ENCODE measurements around the gene RNU6-9.

DNA sequence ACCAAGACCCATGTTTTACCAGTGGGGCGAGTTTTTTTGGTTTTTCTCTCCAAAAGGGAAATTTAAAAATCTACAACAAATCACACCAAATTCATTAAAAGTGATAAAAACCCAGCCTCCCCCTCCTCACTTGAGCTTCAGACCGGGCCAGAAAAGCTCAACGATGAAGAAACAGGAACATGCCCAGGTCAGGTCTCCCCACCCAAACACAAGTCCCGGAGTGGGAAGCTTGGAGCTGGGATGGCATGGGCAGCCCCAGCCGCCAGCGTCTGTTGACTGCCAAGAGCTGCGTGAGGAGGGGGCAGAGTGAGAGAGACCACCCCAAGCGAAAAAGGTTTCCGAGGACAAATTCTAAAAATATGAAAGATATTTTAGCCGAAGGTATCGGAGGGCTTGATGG lies 3.7 kb downstream of the RNU6-9 start:
- TF ChIP-seq, protein P1, sequence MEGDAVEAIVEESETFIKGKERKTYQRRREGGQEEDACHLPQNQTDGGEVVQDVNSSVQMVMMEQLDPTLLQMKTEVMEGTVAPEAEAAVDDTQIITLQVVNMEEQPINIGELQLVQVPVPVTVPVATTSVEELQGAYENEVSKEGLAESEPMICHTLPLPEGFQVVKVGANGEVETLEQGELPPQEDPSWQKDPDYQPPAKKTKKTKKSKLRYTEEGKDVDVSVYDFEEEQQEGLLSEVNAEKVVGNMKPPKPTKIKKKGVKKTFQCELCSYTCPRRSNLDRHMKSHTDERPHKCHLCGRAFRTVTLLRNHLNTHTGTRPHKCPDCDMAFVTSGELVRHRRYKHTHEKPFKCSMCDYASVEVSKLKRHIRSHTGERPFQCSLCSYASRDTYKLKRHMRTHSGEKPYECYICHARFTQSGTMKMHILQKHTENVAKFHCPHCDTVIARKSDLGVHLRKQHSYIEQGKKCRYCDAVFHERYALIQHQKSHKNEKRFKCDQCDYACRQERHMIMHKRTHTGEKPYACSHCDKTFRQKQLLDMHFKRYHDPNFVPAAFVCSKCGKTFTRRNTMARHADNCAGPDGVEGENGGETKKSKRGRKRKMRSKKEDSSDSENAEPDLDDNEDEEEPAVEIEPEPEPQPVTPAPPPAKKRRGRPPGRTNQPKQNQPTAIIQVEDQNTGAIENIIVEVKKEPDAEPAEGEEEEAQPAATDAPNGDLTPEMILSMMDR (IDR thresholded peaks at IDR 0.05) = no peak
- no peak for TF ChIP-seq POLR2A (IDR thresholded peaks at IDR 0.05)
